ENCODE data around the gene MAPK6.

The MAPK6 gene

GRCh38 chr15:52102463-52102862 is 83.4 kb downstream of the MAPK6 start:
- DNase-seq (ENCODE audit: low spot score) = no peak

GRCh38 chr15:52103217-52104207 is 84.5 kb downstream of the MAPK6 start:
- no peak for FAIRE-seq
- DNase-seq (ENCODE audit: low spot score) = peak; percentile 80

More at GRCh38 chr15:52102463-52102862, 83.4 kb downstream of the MAPK6 start:
- FAIRE-seq = no peak

- no peak for FAIRE-seq
- DNase-seq (ENCODE audit: low spot score) = no peak
Observed at GRCh38 chr15:52104532-52105004, 85.5 kb downstream of the MAPK6 start.

GRCh38 chr15:52105846-52106245 is 86.8 kb downstream of the MAPK6 start:
- DNase-seq (ENCODE audit: low spot score) (no peak), FAIRE-seq (no peak)

GRCh38 chr15:52106641-52107040 is 87.6 kb downstream of the MAPK6 start:
- DNase-seq (ENCODE audit: low spot score) = no peak
- no peak for FAIRE-seq

GRCh38 chr15:52107238-52107637 is 88.2 kb downstream of the MAPK6 start:
- no peak for FAIRE-seq
- DNase-seq (ENCODE audit: low spot score) = no peak

- DNase-seq (ENCODE audit: low spot score) (no peak), FAIRE-seq (no peak)
Observed at GRCh38 chr15:52109559-52110451, 90.8 kb downstream of the MAPK6 start.

GRCh38 chr15:52111517-52112202 is 92.6 kb downstream of the MAPK6 start:
- no peak for FAIRE-seq
- no peak for DNase-seq (ENCODE audit: low spot score)

- no peak for DNase-seq (ENCODE audit: low spot score)
- FAIRE-seq = no peak
Observed at GRCh38 chr15:52112203-52112750, 93.3 kb downstream of the MAPK6 start.

- no peak for DNase-seq (ENCODE audit: low spot score)
- FAIRE-seq = no peak
Observed at GRCh38 chr15:52113235-52113634, 94.2 kb downstream of the MAPK6 start.

GRCh38 chr15:52113708-52114107 is 94.7 kb downstream of the MAPK6 start:
- no peak for DNase-seq (ENCODE audit: low spot score)
- FAIRE-seq = no peak

- no peak for DNase-seq (ENCODE audit: low spot score)
- no peak for FAIRE-seq
Observed at GRCh38 chr15:52114261-52115055, 95.4 kb downstream of the MAPK6 start.

- DNase-seq (ENCODE audit: low spot score) (no peak), FAIRE-seq (no peak)
Observed at GRCh38 chr15:52115598-52116427, 96.8 kb downstream of the MAPK6 start.

Measured in urothelium cell line (cell line).